ENCODE measurements around the gene ATP11A.
"Not testable (repeated sequence)": the region's sequence is repeated elsewhere in the genome, so short reads cannot be mapped to it uniquely, and the experiment has no call there.

ATP11A gene

GRCh38 chr13:112671359-112671758 is 18.5 kb upstream of the ATP11A start:
- no peak for DNase-seq

GRCh38 chr13:112672651-112673284 is 17.1 kb upstream of the ATP11A start:
- no peak for DNase-seq

- DNase-seq: no peak
These were observed 15.1 kb upstream of the ATP11A start for GRCh38 chr13:112674412-112675365.

GRCh38 chr13:112675366-112675756 is 14.5 kb upstream of the ATP11A start:
- DNase-seq: no peak

GRCh38 chr13:112677421-112677962 is 12.3 kb upstream of the ATP11A start:
- not testable (repeated sequence) for DNase-seq

GRCh38 chr13:112679381-112679780 is 10.5 kb upstream of the ATP11A start:
- no peak for DNase-seq

- DNase-seq: no peak
These were observed 9.7 kb upstream of the ATP11A start for GRCh38 chr13:112679932-112680677.

GRCh38 chr13:112680741-112681360 is 9.0 kb upstream of the ATP11A start:
- DNase-seq: no peak

- DNase-seq: no peak
These were observed 6.3 kb upstream of the ATP11A start for GRCh38 chr13:112683581-112683980.

- DNase-seq: no peak
These were observed 5.6 kb upstream of the ATP11A start for GRCh38 chr13:112684071-112684845.

GRCh38 chr13:112685189-112685805 is 4.5 kb upstream of the ATP11A start:
- not testable (repeated sequence) for DNase-seq

- DNase-seq: no peak
These were observed 3.9 kb upstream of the ATP11A start for GRCh38 chr13:112685896-112686295.

GRCh38 chr13:112686364-112686763 is 3.5 kb upstream of the ATP11A start:
- no peak for DNase-seq

- DNase-seq: no peak
These were observed 2.9 kb upstream of the ATP11A start for GRCh38 chr13:112686987-112687386.

- DNase-seq: no peak
These were observed 1.8 kb upstream of the ATP11A start for GRCh38 chr13:112687836-112688559.

- DNase-seq: no peak
These were observed 1.1 kb upstream of the ATP11A start for GRCh38 chr13:112688560-112689302.

- DNase-seq: no peak
These were observed 568 bp downstream of the ATP11A start for GRCh38 chr13:112690283-112690929.

GRCh38 chr13:112692104-112692503 is 2.3 kb downstream of the ATP11A start:
- DNase-seq: no peak

- DNase-seq: no peak
These were observed 2.7 kb downstream of the ATP11A start for GRCh38 chr13:112692586-112692985.
